Ishikawa (cell line): Measurements from ENCODE around the gene RBM20.

Experiments used
- EP300 ChIP-seq: IDR thresholded peaks from 2 replicates; pipeline ENCODE4 v1.6.1; 2012; ENCODE audit warnings: borderline replicate concordance
- TAF1 ChIP-seq: IDR thresholded peaks from 2 replicates; pipeline ENCODE4 v1.6.1; 2012; ENCODE audit warnings: low read depth, mild to moderate bottlenecking
- TCF12 ChIP-seq: IDR thresholded peaks from 2 replicates; pipeline ENCODE4 v1.6.1; 2012; ENCODE audit warnings: low read depth
- USF1 ChIP-seq: IDR thresholded peaks from 2 replicates; pipeline ENCODE4 v1.6.1; 2012

GRCh38 chr10:110851020-110851612 is 207.0 kb downstream of the RBM20 start:
- TF ChIP-seq TAF1 (no peak), EP300 (no peak), TCF12 (no peak), USF1 (no peak)
